AG04449 (cell line): ENCODE data around the gene OXER1.

ENCODE experiments used
- CTCF ChIA-PET: fragments of 350-600 bp; formaldehyde crosslinking; extraction: SDS; loops from one replicate; lab custom pipeline; 2021; ENCODE audit warnings: antibody characterized with exemption; lab: Yijun Ruan, JAX
- POLR2A ChIA-PET: fragments of 400-600, 350-600 bp; formaldehyde crosslinking; extraction: SDS; loops from one replicate; lab custom pipeline; 2020; ENCODE audit warnings: antibody characterized with exemption, inconsistent platforms; lab: Yijun Ruan, JAX
- DNase-seq: peaks from one replicate; pipeline ENCODE4 v3.0.0-alpha.2; 2010; ENCODE audit warnings: low read depth, low spot score
- H3K4me3 ChIP-seq: 2 replicates; pipeline ENCODE4 v1.5.1; 2011; ENCODE audit warnings: low read depth, mild to moderate bottlenecking, control low read depth, low read length
- CTCF ChIP-seq: IDR thresholded peaks from one replicate; pipeline ENCODE4 v1.5.1; 2011; ENCODE audit warnings: mild to moderate bottlenecking, moderate library complexity, low read length, control low read depth, inconsistent platforms; ENCODE audit not compliant: insufficient read depth; ENCODE audit errors: missing control alignments

The OXER1 gene

GRCh38 chr2:42809131-42809818 is 45.3 kb upstream of the OXER1 start:
- DNase-seq = no peak
- no peak for TF ChIP-seq CTCF
- H3K4me3 ChIP-seq = peak overlapping the region; percentile 70
- CTCF ChIA-PET = interaction anchor here (1.0 to 7.6 kb wide), 7 partner anchors 9 to 769 kb away, joined by 3 to 75 read pairs (median 6); no protein-coding TSS in a partner anchor
- POLR2A ChIA-PET = interaction anchor here (0.5 kb wide), 1 partner anchor 95 kb away, joined by 3 read pairs; no protein-coding TSS in a partner anchor

- ChIA-PET POLR2A (no interaction called here), CTCF (no interaction called here)
- no peak overlapping the region for H3K4me3 ChIP-seq
- no peak for DNase-seq
- no peak for TF ChIP-seq CTCF
Measured at GRCh38 chr2:42808301-42808700, 44.4 kb upstream of the OXER1 start.

GRCh38 chr2:42806786-42807185 is 42.9 kb upstream of the OXER1 start:
- H3K4me3 ChIP-seq = no peak overlapping the region
- ChIA-PET CTCF (no interaction called here), POLR2A (no interaction called here)
- DNase-seq = no peak
- no peak for TF ChIP-seq CTCF

DNA sequence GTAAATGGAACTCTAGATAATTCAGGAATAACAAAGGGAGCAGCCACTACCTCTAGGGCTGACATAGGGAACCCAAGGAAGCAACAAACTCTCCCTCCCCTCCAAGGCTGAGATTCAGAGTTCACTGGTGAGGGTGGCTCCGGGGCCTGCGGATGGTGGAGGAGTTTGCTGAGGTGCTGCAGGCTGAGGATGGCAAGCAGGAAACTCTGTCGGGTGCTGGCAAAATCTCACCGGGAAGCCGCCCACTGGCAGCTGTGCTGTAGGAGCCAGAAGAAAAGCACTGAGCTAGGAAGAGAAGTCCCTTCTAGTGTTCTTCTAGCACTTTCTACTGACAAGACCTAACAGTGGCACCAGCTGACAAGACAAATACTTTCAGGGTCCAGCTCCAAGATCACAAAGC is 41.0 kb upstream of the OXER1 start:
- no peak for DNase-seq
- CTCF ChIA-PET = interaction anchor here (1.6 kb wide), 1 partner anchor 11 kb away, joined by 6 read pairs; no protein-coding TSS in a partner anchor
- no peak overlapping the region for H3K4me3 ChIP-seq
- TF ChIP-seq CTCF = no peak
- POLR2A ChIA-PET = no interaction called here

DNA sequence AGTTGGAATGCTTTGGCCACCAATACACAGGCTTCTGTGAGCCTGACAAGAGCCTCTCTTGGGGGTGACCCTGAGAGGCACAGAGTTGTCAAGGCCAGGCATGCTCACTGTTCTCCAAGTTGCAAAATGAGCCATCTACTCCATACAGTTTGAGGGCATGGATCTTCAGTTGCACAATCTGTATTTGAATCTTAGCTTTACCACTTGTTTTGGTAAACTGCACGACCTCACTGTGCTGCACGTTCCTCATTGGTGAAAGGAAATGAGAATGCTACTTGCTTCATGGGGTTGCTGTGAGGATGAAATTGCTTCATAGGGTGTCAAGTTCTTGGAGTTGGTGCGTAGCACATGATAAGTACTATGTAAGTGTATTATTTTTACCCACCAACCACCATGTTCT is 40.4 kb upstream of the OXER1 start:
- CTCF ChIA-PET = no interaction called here
- POLR2A ChIA-PET = no interaction called here
- no peak for DNase-seq
- no peak for TF ChIP-seq CTCF
- no peak overlapping the region for H3K4me3 ChIP-seq

GRCh38 chr2:42802150-42802549 is 38.2 kb upstream of the OXER1 start:
- TF ChIP-seq CTCF = no peak
- CTCF ChIA-PET = no interaction called here
- POLR2A ChIA-PET = no interaction called here

More at GRCh38 chr2:42802150-42802549, 38.2 kb upstream of the OXER1 start:
- no peak overlapping the region for H3K4me3 ChIP-seq
- no peak for DNase-seq
